Stimulated activated CD8-positive, alpha-beta memory T cell treated with anti-CD3 and anti-CD28 coated beads, Interleukin-15, amount 100 ng/mL, for 24 hours (primary cell): ENCODE results near the gene NEDD4L.

Source experiments
- DNase-seq: peaks from one replicate; pipeline ENCODE4 v3.0.0-alpha.2; 2020; ENCODE audit warnings: low read depth

The NEDD4L gene

GRCh38 chr18:58054041-58054781, 10.2 kb downstream of the NEDD4L start:
- DNase-seq = no peak

DNA sequence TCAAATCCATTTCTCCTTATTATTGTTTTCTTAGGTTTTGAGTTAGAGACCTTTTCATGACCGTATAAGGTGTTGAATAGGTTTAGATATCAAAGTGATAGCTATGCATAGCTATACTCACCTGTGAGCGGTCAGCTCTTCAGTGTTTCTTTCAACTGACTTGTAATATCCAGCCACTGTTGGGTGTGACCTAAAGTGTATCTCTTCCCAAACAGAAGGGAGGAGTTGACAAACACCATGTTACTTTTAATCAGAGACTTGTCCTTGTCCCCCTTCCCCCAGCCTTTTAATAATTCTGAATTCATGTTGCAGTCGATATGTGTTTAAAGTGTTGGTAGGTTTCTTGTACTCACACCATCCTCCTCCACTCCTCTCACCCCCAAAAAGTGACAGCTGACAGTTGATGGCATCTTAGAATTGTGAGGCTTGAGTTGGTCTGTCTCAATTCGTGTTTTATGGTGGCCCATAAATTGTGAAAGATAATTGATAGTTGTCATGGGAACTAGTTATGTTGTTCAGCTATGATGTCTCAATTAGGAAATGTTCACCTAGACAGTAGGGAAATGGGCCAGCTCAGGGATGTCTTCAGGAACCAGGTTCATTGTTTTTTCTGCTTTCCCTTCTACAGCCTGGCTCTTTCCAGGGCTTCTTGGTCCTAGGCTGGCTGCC, 12.0 kb downstream of the NEDD4L start:
- no peak for DNase-seq

- DNase-seq = no peak
These were observed 12.8 kb downstream of the NEDD4L start for GRCh38 chr18:58056852-58057251.

DNA sequence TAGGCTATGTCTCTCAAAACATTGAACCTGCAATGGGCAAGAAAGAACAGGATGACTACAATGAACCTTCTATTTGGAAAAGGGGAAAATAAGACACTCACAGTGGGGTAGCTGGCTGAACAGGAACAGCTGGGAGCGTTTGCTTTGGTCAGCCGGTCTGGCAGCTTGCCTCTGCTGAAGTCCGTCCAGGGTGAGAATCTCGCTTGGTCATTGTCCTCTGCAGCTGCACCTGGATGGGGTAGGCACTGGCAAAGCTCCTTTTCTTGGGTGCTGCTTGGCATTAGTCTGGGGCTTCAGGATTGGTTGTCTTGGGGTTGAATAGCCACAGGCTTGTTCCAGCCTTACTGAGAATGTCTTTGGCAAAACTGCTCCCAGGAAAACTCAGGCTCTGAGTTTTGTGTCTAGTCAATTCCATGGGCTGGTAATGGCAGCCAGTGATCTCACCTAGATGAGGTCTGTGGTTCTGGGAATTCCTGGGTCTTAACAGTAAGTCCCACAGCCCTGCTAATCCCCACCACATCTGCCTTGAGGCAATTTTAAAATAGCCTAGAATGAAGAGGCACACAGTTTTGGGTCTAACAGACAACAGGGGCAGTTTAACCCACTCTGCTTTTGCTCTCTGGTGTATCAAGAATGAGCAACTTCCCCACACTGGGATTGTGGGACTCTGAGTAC, 13.4 kb downstream of the NEDD4L start:
- no peak for DNase-seq

- no peak for DNase-seq
These were observed 14.7 kb downstream of the NEDD4L start for GRCh38 chr18:58058720-58059119.

DNA sequence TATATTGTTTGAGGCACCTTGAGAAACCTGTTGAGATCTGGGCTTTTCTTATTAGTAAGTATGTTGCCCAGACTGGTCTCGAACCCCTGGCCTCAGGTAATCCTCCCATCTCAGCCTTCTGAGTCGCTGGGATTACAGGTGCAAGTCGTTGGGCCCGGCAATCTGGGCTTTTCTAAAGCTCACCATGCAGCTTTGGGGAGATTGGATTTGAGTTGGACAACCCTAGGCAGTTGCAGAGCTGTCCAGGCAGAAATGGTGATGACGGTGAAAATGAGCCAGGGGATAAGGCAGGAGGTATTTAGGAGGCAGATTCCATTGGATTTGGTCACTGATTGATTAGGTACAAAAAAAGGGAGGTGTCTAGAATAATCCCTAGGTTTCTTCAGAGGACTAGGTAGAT, 16.2 kb downstream of the NEDD4L start:
- DNase-seq = no peak

- no peak for DNase-seq
These were observed 17.3 kb downstream of the NEDD4L start for GRCh38 chr18:58061349-58061748.

DNA sequence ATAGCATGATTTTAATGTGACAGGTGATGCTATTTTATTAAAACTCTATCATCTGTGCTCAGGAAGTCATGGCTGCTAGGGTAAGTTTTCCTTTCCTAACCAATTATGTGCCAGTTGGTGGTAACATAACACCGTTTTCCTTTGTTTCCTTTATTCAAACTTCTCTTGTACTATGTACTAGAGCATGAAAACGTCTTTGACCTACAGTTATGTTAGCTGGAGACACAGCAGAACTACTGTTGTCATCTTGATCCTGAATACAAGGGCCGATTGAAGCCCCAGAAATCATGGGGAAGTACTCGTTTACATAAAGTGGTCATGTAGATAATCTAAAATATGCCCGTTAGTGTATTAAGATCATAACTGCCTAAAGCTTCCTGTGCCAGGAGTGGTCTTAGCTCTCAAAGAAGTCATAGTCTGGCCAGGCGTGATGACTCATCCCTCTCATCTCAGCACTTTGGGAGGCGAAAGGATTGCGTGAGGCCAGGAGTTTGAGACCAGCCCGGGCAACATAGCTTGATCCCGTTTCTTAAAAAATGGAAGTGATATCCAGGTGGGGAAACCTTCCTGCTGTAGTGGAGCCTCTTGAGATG, 20.5 kb downstream of the NEDD4L start:
- DNase-seq = no peak

- DNase-seq = no peak
These were observed 21.9 kb downstream of the NEDD4L start for GRCh38 chr18:58065956-58066355.

DNA sequence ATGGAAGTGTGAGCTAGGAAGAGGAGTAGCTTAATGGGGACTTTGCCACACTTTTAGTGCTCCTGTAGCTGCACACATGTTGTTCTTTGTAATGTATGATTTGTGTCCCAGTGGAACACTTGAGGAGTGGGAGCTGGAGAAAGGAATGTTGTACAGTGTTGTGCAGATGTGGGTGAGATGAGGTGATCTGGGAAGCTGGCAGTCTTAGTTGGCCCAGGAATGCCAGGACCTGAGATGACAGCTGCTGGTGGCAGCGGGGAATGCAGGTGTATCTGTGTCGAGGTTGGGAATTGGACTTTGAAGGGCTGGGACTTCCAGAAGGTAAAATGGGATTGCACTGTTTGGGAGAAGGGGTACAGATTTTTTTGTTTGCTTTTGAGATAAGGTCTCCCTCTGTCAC, 23.6 kb downstream of the NEDD4L start:
- DNase-seq = no peak

GRCh38 chr18:58069099-58069498, 25.1 kb downstream of the NEDD4L start:
- no peak for DNase-seq

DNA sequence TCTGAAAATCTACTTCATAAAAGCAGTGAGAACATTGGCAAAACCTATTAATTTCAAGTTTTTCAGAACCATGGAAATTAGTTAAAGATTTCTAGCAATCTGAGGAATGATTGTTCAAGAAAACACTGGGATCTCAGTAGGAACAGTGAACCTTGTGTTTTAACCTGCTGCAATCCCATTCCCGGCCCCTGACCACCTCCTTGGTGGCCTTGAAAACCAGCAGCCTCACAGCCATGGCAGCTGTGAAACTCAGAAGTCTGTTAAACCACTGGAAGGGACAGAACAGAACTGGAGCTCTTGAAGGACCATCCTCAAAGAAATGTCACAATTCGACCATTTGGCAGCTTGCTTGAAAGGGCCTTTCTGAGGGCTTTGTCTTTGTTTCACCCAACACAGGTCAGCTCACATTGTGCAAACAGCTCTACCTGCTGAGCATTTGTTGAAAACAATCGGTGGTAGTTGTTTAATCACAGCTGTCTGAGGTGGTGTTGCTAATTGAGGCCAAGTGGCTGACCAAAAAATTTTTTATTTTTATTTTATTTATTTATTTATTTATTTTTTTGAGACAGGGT, 25.8 kb downstream of the NEDD4L start:
- DNase-seq = no peak

GRCh38 chr18:58076052-58076451, 32.0 kb downstream of the NEDD4L start:
- no peak for DNase-seq

DNA sequence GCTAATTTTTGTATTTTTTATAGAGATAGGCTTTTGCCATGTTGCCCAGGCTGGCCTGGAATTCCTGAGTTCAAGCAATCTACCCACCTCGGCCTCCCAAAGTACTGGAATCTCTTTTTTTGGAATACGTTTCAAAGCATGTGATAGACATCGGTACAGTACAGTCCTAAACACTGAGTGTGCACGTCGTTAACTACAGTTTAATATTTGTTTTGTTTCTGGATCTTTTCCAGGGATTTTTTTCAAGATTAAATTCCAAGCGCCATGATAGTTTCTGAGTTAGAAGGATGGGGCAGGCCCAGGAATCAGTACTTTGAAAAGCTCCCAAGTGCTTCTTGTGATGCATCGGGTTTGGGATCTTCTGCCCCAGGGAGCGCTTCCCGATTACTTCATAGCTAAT, 33.3 kb downstream of the NEDD4L start:
- no peak for DNase-seq

GRCh38 chr18:58078889-58079573, 35.0 kb downstream of the NEDD4L start:
- DNase-seq = no peak

GRCh38 chr18:58080451-58080850, 36.4 kb downstream of the NEDD4L start:
- DNase-seq = no peak

DNA sequence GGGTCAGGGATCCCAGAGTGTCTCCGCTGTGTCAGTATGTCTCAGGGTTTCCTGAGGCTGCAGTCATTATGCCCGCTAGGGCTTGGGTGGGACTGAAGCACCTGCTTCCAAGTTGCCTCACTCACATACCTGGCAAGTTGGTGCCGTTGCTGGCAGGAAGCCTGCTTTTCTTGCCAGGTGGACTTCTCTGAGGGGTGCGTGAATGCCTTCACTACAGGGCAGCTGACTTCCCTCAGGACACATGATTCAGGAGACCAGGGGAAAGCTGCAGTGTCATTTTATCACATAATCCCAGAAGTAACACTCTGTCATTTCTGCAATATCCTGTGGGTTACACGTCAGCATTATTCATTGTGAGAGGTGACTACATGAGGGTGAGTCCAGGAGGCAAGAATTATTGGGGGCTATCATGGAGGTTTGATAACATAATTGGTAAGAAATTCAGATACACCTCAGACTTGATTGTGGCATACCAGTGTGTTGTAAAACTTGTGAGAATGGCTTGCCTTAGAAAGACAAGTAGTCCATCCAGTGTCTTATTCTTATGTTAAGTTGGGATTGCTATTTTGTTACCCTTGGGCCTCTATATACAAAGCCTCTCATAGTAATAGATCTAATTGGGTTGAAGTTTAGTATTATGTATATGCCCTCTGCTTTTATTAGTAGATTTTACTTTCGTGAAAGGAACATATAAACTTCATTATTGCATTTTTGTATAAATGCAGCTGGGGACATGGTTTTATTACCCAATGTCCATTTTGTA, 44.1 kb downstream of the NEDD4L start:
- no peak for DNase-seq

- DNase-seq = no peak
These were observed 44.7 kb downstream of the NEDD4L start for GRCh38 chr18:58088691-58089065.

GRCh38 chr18:58091099-58091611, 47.1 kb downstream of the NEDD4L start:
- no peak for DNase-seq

DNA sequence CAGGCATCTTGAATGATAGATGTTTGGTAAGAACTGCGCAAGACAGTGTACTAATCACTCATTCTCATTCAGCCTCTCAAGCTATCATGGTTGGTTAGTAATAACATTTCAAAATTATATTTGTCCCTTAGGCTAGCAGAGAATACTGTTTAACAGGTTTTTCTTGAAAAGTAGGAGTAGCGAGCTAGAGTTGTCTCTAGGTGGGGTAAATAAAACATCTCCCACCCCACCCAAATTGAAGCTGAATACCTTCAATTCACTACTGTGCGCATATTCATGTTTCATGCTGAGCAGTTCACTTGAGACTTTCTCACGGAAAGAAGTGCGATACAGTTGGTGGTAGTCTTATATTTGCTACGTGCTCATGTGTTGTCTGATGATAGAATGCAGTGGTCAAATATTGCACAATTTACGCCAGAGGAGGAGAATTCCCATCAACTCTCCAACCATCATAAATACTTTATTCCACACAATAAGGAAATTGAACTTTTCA, 49.3 kb downstream of the NEDD4L start:
- DNase-seq = no peak

- no peak for DNase-seq
These were observed 51.2 kb downstream of the NEDD4L start for GRCh38 chr18:58095222-58095621.
